ENCODE results near the gene ANKRD44. TPM values are rescaled to one million over a fixed set of nuclear protein-coding genes. Genes with fewer than 3 reads are reported as not detected.

ANKRD44 gene
- total RNA-seq, 4 donors from 2014 or later = 22.8 to 69.1 (median 37.5) TPM

- no peak for TF ChIP-seq CTCF (IDR thresholded peaks at IDR 0.05; ENCODE audit: low read depth)
These were observed 1.6 kb upstream of the ANKRD44 start for GRCh38 chr2:197312186-197312585.

- TF ChIP-seq CTCF (IDR thresholded peaks at IDR 0.05; ENCODE audit: low read depth) = no peak
These were observed 947 bp upstream of the ANKRD44 start for GRCh38 chr2:197311421-197312033.

GRCh38 chr2:197310987-197311420 lies 424 bp upstream of the ANKRD44 start:
- no peak for TF ChIP-seq CTCF (IDR thresholded peaks at IDR 0.05; ENCODE audit: low read depth)

GRCh38 chr2:197309691-197310231 lies 819 bp downstream of the ANKRD44 start:
- no peak for TF ChIP-seq CTCF (IDR thresholded peaks at IDR 0.05; ENCODE audit: low read depth)

GRCh38 chr2:197308996-197309690 lies 1.4 kb downstream of the ANKRD44 start:
- no peak for TF ChIP-seq CTCF (IDR thresholded peaks at IDR 0.05; ENCODE audit: low read depth)

- no peak for TF ChIP-seq CTCF (IDR thresholded peaks at IDR 0.05; ENCODE audit: low read depth)
These were observed 2.0 kb downstream of the ANKRD44 start for GRCh38 chr2:197308585-197308984.

- TF ChIP-seq CTCF (IDR thresholded peaks at IDR 0.05; ENCODE audit: low read depth) = no peak
These were observed 2.6 kb downstream of the ANKRD44 start for GRCh38 chr2:197307933-197308521.
